Measurements from ENCODE around the gene GATAD2A. TPM values are rescaled to one million over a fixed set of nuclear protein-coding genes. Genes with fewer than 3 reads are reported as not detected.

The GATAD2A gene
- total and polyA plus RNA-seq, 2 donors (not counting 1 experiment from before 2014, with no cell fraction given): 31.7 to 63.5 TPM

- Histone ChIP-seq H3K4me3 (replicated peaks in 1 of 4; ENCODE audit: control extremely low read depth in 1 of 4, insufficient read depth in 1 of 4, low read depth in 3 of 4, low read length in 4 of 4) (no peak overlapping the region), H3K27ac (ENCODE audit: insufficient read depth, low read length) (peak overlapping the region; percentile 22), H4K20me1 (ENCODE audit: control insufficient read depth, extremely low read depth, insufficient read depth, low read length) (no peaks in the 10 kb centered on the region)
Observed at GRCh38 chr19:19447536-19448237, 42.2 kb downstream of the GATAD2A start.

GRCh38 chr19:19448238-19448544, 42.7 kb downstream of the GATAD2A start:
- Histone ChIP-seq H3K9me3 (ENCODE audit: control insufficient read depth, insufficient read depth, low read depth, low read length) (no peaks in the 10 kb centered on the region), H4K20me1 (ENCODE audit: control insufficient read depth, extremely low read depth, insufficient read depth, low read length) (no peaks in the 10 kb centered on the region), H3K79me2 (ENCODE audit: control insufficient read depth, insufficient read depth, low read length) (peaks cover 99% of the 10 kb centered on the region), H3K36me3 (ENCODE audit: control insufficient read depth, insufficient read depth, low read length) (no peaks in the 10 kb centered on the region), H2AFZ (ENCODE audit: low read length) (no peak overlapping the region), H3K9ac (ENCODE audit: insufficient read depth, low read length) (no peak overlapping the region), H3K4me2 (ENCODE audit: extremely low read depth, insufficient read depth, low read length) (no peak overlapping the region), H3K4me3 (replicated peaks in 1 of 4; ENCODE audit: control extremely low read depth in 1 of 4, insufficient read depth in 1 of 4, low read depth in 3 of 4, low read length in 4 of 4) (no peak overlapping the region), H3K27ac (ENCODE audit: insufficient read depth, low read length) (peak overlapping the region; percentile 22), H3K4me1 (ENCODE audit: control insufficient read depth, extremely low read depth, insufficient read depth, low read length) (peaks cover 6% of the 10 kb centered on the region), H3K27me3 (ENCODE audit: control insufficient read depth, insufficient read depth, low read length) (no peaks in the 10 kb centered on the region)
- DNase-seq (ENCODE audit: low read depth in 2 of 2): no peak
- TF ChIP-seq EZH2 (IDR thresholded peaks at IDR 0.05; ENCODE audit: low read length, missing control alignments): no peak
- no peak for TF ChIP-seq CTCF (conservative IDR thresholded peaks at IDR 0.05 in 1 of 2, IDR thresholded peaks at IDR 0.05 in 1 of 2; ENCODE audit: low read depth in 1 of 2, low read length in 2 of 2)

More at GRCh38 chr19:19447536-19448237, 42.2 kb downstream of the GATAD2A start:
- no peak overlapping the region for H3K9ac ChIP-seq (ENCODE audit: insufficient read depth, low read length)
- no peak for TF ChIP-seq CTCF (conservative IDR thresholded peaks at IDR 0.05 in 1 of 2, IDR thresholded peaks at IDR 0.05 in 1 of 2; ENCODE audit: low read depth in 1 of 2, low read length in 2 of 2)
- TF ChIP-seq EZH2 (IDR thresholded peaks at IDR 0.05; ENCODE audit: low read length, missing control alignments): no peak
- H3K79me2 ChIP-seq (ENCODE audit: control insufficient read depth, insufficient read depth, low read length): peaks cover 99% of the 10 kb centered on the region
- peaks cover 6% of the 10 kb centered on the region for H3K4me1 ChIP-seq (ENCODE audit: control insufficient read depth, extremely low read depth, insufficient read depth, low read length)
- peak overlapping the region; percentile 0 for H3K4me2 ChIP-seq (ENCODE audit: extremely low read depth, insufficient read depth, low read length)
- DNase-seq (ENCODE audit: low read depth in 2 of 2): no peak
- no peak overlapping the region for H2AFZ ChIP-seq (ENCODE audit: low read length)
- H3K36me3 ChIP-seq (ENCODE audit: control insufficient read depth, insufficient read depth, low read length): no peaks in the 10 kb centered on the region
- H3K9me3 ChIP-seq (ENCODE audit: control insufficient read depth, insufficient read depth, low read depth, low read length): no peaks in the 10 kb centered on the region
- H3K27me3 ChIP-seq (ENCODE audit: control insufficient read depth, insufficient read depth, low read length): no peaks in the 10 kb centered on the region

- H4K20me1 ChIP-seq (ENCODE audit: control insufficient read depth, extremely low read depth, insufficient read depth, low read length): no peaks in the 10 kb centered on the region
- no peaks in the 10 kb centered on the region for H3K36me3 ChIP-seq (ENCODE audit: control insufficient read depth, insufficient read depth, low read length)
- peaks cover 3% of the 10 kb centered on the region for H3K4me1 ChIP-seq (ENCODE audit: control insufficient read depth, extremely low read depth, insufficient read depth, low read length)
- no peak overlapping the region for H2AFZ ChIP-seq (ENCODE audit: low read length)
- peaks cover 91% of the 10 kb centered on the region for H3K79me2 ChIP-seq (ENCODE audit: control insufficient read depth, insufficient read depth, low read length)
- no peaks in the 10 kb centered on the region for H3K27me3 ChIP-seq (ENCODE audit: control insufficient read depth, insufficient read depth, low read length)
- no peak for TF ChIP-seq EZH2 (IDR thresholded peaks at IDR 0.05; ENCODE audit: low read length, missing control alignments)
- no peak for TF ChIP-seq CTCF (conservative IDR thresholded peaks at IDR 0.05 in 1 of 2, IDR thresholded peaks at IDR 0.05 in 1 of 2; ENCODE audit: low read depth in 1 of 2, low read length in 2 of 2)
- H3K4me2 ChIP-seq (ENCODE audit: extremely low read depth, insufficient read depth, low read length): no peak overlapping the region
- peak in 1 of 2 donors; percentile 56 for DNase-seq (ENCODE audit: low read depth in 2 of 2)
- H3K9me3 ChIP-seq (ENCODE audit: control insufficient read depth, insufficient read depth, low read depth, low read length): no peaks in the 10 kb centered on the region
- no peak overlapping the region for H3K27ac ChIP-seq (ENCODE audit: insufficient read depth, low read length)
- H3K4me3 ChIP-seq (replicated peaks in 1 of 4; ENCODE audit: control extremely low read depth in 1 of 4, insufficient read depth in 1 of 4, low read depth in 3 of 4, low read length in 4 of 4): no peak overlapping the region
- H3K9ac ChIP-seq (ENCODE audit: insufficient read depth, low read length): no peak overlapping the region
Observed at GRCh38 chr19:19451429-19452242, 46.2 kb downstream of the GATAD2A start.

All from fibroblast of lung (primary cell).